8988T (cell line): Measurements from ENCODE around the gene SNTB2.

Experiments
- DNase-seq: peaks from one replicate; pipeline ENCODE4 v3.0.0; 2011

The SNTB2 gene

DNA sequence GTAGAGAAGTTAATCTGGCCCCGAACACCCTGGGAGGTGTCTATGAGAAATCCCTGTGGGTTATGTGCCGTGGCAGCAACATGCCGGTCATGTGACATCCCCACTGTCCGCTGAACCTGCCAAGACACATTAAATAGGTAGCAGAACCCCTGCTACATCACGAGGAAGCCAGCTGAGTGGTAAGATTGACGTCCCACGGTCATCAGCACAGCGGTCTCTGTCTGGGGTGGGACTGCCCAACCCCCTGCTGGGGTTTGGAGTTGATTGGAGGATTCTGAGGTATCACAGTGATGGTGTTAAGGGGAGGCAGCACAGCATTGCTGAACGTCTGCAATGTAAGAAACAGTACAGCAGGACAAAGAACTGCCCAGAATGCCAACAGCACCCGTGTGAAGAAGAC lies 162.6 kb downstream of the SNTB2 start:
- no peak for DNase-seq

DNA sequence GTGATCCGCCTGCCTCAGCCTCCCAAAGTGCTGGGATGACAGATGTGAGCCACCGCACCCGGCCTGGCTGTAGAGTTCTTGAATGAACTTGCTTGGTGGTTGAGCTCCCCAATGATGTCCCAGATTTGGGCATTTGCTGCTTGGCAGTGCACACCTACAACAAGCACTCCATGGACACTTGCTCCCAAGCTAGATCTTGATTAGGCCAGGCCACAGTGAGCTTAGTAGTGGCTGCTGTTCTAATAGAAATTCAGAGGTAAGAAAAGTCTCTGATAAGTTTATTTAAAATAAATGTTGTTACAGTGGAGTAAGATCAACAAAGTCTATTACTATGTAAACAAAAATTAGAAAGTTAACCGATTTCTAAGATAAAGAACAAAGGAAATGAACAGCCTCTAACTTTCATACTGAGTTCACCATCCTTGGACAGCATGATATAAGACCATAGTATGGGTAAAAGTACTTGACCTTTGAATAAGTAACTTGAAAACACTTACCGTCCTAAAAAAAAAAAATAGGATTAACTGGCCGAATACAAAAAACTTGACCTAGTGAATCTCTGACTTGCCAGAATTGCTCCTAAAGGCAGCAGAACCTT lies 163.7 kb downstream of the SNTB2 start:
- DNase-seq = no peak

DNA sequence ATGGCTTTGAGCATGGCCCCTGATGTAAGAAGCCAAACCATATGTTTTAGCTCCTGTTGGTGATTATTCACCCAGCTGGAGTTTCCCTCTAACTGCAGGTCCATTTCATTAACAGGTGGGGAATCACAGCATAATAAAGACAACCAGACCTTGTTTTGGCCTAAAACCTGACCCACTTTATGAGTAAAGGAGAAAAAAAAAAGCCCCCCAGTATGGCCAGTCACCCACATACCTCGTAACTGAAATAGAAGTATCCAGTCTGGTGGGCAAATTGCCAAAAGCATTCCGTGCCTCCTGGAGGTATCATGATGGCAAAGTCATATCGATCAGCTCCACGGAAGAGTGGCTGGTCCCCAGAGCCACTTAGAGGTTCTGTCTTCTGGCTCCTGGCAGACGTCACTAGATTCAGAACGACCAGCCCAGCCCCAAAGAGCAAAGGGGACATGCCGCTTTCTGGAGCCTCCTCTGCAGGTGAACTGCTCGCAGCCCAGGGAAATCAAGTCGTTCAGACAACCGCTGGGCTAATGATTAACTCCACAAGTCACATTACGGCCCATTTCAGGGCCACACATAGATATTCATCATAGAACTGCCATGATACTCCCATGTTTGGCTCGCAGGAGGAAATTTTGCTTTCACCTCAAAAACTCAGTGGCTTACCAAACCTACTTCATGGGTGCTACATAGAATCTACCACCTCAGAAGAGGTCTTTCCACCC lies 164.5 kb downstream of the SNTB2 start, which contains the start of gene TMED6:
Gene TMED6, minus strand, starts transcription at position 478 of the 719 bp plus-strand sequence. Its CDS starts 33 bp downstream, at position 445.
- DNase-seq = no peak
